ENCODE results near the gene RAB5IF. TPM values are rescaled to one million over a fixed set of nuclear protein-coding genes. Genes with fewer than 3 reads are reported as not detected.

The RAB5IF gene
- total RNA-seq, 1 donor from 2014 or later, result 100 TPM

Other genes starting within 250 kb of the RAB5IF start
- gene MYL9, start 64.3 kb upstream of the RAB5IF start, total RNA-seq, result 1.9 and 3.7 TPM in 2 replicates
- 22.3 and 23.1 TPM in 2 replicates for gene TGIF2, start 32.2 kb upstream of the RAB5IF start, total RNA-seq
- not detected in 2 replicates for gene SLA2, start 40.4 kb downstream of the RAB5IF start, total RNA-seq
- 18.7 and 34.0 TPM in 2 replicates for gene NDRG3, start 140.3 kb downstream of the RAB5IF start, total RNA-seq
- 24.7 and 27.0 TPM in 2 replicates for gene DSN1, start 168.0 kb downstream of the RAB5IF start, total RNA-seq

Measured in dermis blood vessel endothelial cell (primary cell).